Skin of body (tissue), 2 donors: ENCODE data around the gene GRIA3. TPM values are rescaled to one million over a fixed set of nuclear protein-coding genes. Genes with fewer than 3 reads are reported as not detected.
A peak's percentile ranks its signal among the peaks of the same experiment; 100 is the strongest.
"Not testable (repeated sequence)": the region's sequence is repeated elsewhere in the genome, so short reads cannot be mapped to it uniquely, and the experiment has no call there.

Source experiments
- DNase-seq: peaks from one replicate; lab custom pipeline; 2025; lab: John Stamatoyannopoulos, UW
- total RNA-seq: library from RNA; depleted of rRNA; stranded (reverse); fragments of >200 nt; gene quantifications from one replicate; pipeline ENCODE4 v1.2.3, GENCODE V29; 2014

GRIA3 gene
- total RNA-seq, 1 donor from 2014 or later, result 7.3 TPM

GRCh38 chrX:123348468-123348867, 164.4 kb downstream of the GRIA3 start:
- DNase-seq, result no peak

GRCh38 chrX:123350226-123350625, 166.1 kb downstream of the GRIA3 start:
- no peak for DNase-seq

GRCh38 chrX:123357941-123358340, 173.9 kb downstream of the GRIA3 start:
- DNase-seq, result no peak

- no peak for DNase-seq
Observed at GRCh38 chrX:123358457-123358856, 174.4 kb downstream of the GRIA3 start.

- no peak for DNase-seq
Observed at GRCh38 chrX:123361371-123361770, 177.3 kb downstream of the GRIA3 start.

GRCh38 chrX:123386196-123386595, 202.1 kb downstream of the GRIA3 start:
- not testable (repeated sequence) for DNase-seq

GRCh38 chrX:123392921-123393320, 208.8 kb downstream of the GRIA3 start:
- no peak for DNase-seq

GRCh38 chrX:123399709-123400108, 215.6 kb downstream of the GRIA3 start:
- DNase-seq, result no peak

- no peak for DNase-seq
Observed at GRCh38 chrX:123405231-123405630, 221.2 kb downstream of the GRIA3 start.

GRCh38 chrX:123408821-123409737, 225.0 kb downstream of the GRIA3 start:
- DNase-seq, result peak; percentile 25

- DNase-seq, result peak; percentile 30
Observed at GRCh38 chrX:123422875-123423274, 238.8 kb downstream of the GRIA3 start.

GRCh38 chrX:123424546-123424945, 240.5 kb downstream of the GRIA3 start:
- DNase-seq, result no peak

- DNase-seq, result no peak
Observed at GRCh38 chrX:123425471-123425870, 241.4 kb downstream of the GRIA3 start.

GRCh38 chrX:123425904-123426303, 241.8 kb downstream of the GRIA3 start:
- DNase-seq, result no peak

- DNase-seq, result no peak
Observed at GRCh38 chrX:123432361-123433150, 248.5 kb downstream of the GRIA3 start.

- DNase-seq, result no peak
Observed at GRCh38 chrX:123436512-123437136, 252.5 kb downstream of the GRIA3 start.

GRCh38 chrX:123439926-123440325, 255.8 kb downstream of the GRIA3 start:
- DNase-seq, result not testable (repeated sequence)

- DNase-seq, result no peak
Observed at GRCh38 chrX:123442764-123443163, 258.7 kb downstream of the GRIA3 start.

GRCh38 chrX:123447506-123447905, 263.4 kb downstream of the GRIA3 start:
- no peak for DNase-seq

- DNase-seq, result no peak
Observed at GRCh38 chrX:123449335-123449734, 265.3 kb downstream of the GRIA3 start.

- DNase-seq, result no peak
Observed at GRCh38 chrX:123450222-123450621, 266.1 kb downstream of the GRIA3 start.
